Measurements from ENCODE around the gene CFAP74. TPM values are rescaled to one million over a fixed set of nuclear protein-coding genes. Genes with fewer than 3 reads are reported as not detected.

The CFAP74 gene
- total and polyA plus RNA-seq, 9 of the 15 experiments (the other 6 are each of a cell fraction or from before 2014, with no cell fraction given) = 0.03 to 0.15 (median 0.05) TPM; not detected in 6

DNA sequence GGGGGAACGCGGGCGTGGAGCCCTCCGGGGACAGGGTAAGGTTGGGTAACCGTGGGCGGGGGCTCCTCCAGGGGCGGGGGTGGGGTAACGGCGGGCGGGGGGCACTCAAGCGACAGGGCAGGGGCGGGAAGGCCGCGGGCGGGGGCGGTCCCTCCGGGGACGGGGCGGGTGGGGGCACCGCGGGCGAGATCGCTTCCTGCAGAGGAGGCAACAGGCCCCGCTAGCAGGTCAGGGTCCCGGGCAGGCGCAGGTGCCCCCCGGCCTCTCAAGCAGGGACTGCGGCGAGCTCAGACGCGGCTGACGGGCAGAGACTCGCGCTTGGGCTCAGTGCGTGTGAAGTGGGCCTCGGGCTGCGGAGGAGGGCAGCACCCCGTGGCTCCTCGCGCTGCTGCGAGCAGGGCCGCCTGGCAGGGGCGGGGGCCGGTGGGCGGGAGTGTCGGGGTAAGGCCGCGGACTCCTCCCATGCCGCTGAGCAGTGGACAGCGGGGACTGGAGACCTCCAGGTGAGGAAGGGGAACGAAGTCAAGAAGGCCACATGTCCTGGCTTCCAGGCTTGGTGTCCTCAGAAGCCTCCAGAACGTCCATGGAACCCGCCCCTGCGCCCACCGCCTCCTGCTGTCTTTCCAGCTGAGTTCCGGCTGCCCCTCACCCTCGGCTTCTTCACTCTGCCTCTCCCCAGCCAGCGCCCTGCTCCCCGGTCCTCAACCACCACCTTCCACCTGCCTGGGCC is 112.1 kb downstream of the CFAP74 start:
- DNase-seq (ENCODE audit: extremely low read depth in 1 of 4, low spot score in 3 of 4) (peak; percentile 86 to 98 (median 96)), FAIRE-seq (no peak), ATAC-seq (peak; percentile 80)
- BruUV-seq (replicated peaks) = TSS peak; percentile 75
- peak overlapping the region; percentile 88 for H3K4me2 ChIP-seq (ENCODE audit: insufficient read depth, low read length)
- no peaks in the 10 kb centered on the region for H3K9me3 ChIP-seq (replicated peaks; ENCODE audit: control insufficient read depth, insufficient read depth, low read depth, low read length)
- intact Hi-C loops (cut with micrococcal nuclease) (no loop called here), in situ Hi-C loops (cut with MboI) (no loop called here)
- H3K9ac ChIP-seq (ENCODE audit: insufficient read depth in 1 of 2, low read depth in 2 of 2, low read length in 2 of 2) = peak overlapping the region; percentile 74 to 100
- peaks cover 28 to 67% of the 10 kb centered on the region in 2 experiments for H3K4me1 ChIP-seq (replicated peaks in 1 of 2; ENCODE audit: control insufficient read depth in 2 of 2, insufficient read depth in 2 of 2, low read length in 2 of 2)
- peaks cover 0 to 14% of the 10 kb centered on the region in 2 experiments; a peak in 2 of 5 replicates for H3K27me3 ChIP-seq (ENCODE audit: control insufficient read depth in 2 of 2, insufficient read depth in 2 of 2, low read length in 2 of 2)
- WGBS (ENCODE audit: insufficient coverage, low coverage, missing lambda C conversion rate) = 4% methylated on average over 40 of the region's 59 CpGs
- peaks cover 3% of the 10 kb centered on the region for H3K9me1 ChIP-seq (ENCODE audit: control insufficient read depth, insufficient read depth, low read length)
- H2AFZ ChIP-seq (ENCODE audit: low read depth, low read length) = peak overlapping the region; percentile 93
- CTCF ChIA-PET (ENCODE audit: low intra/inter-chr PET ratio) = no interaction called here
- peak overlapping the region; percentile 85 for H3K4me3 ChIP-seq
- POLR2A ChIA-PET = interaction anchor here (1.1 to 1.3 kb wide), 2 partner anchors 9 to 16 kb away, joined by 5 to 8 read pairs; no protein-coding TSS in a partner anchor
- peak overlapping the region; percentile 97 for H3K27ac ChIP-seq (ENCODE audit: extremely low read depth, low read depth, low read length)
- H4K20me1 ChIP-seq (replicated peaks; ENCODE audit: control insufficient read depth, insufficient read depth, low read length) = peaks cover 14% of the 10 kb centered on the region
- peaks cover 51% of the 10 kb centered on the region for H3K79me2 ChIP-seq (ENCODE audit: control insufficient read depth, insufficient read depth, low read length)
- peaks cover 12% of the 10 kb centered on the region; the same call in 2 of the 3 replicates for H3K36me3 ChIP-seq (ENCODE audit: control insufficient read depth, insufficient read depth, low read length)
- TF ChIP-seq ZNF232 (CRISPR knock-in tag; IDR thresholded peaks at IDR 0.05) (no peak), SAFB (IDR thresholded peaks at IDR 0.05; ENCODE audit: borderline replicate concordance, low read depth, low read length) (no peak), NR3C1 (CRISPR knock-in tag; IDR thresholded peaks at IDR 0.05) (0 out of 2 replicates have a peak, but pooled peaks have one; percentile 74), CREM (IDR thresholded peaks at IDR 0.05; ENCODE audit: low read depth) (no peak), ZNF384 (IDR thresholded peaks at IDR 0.05; ENCODE audit: low read depth, low read length) (no peak), MYNN (IDR thresholded peaks at IDR 0.05) (0 out of 2 replicates have a peak, but pooled peaks have one; percentile 29), MYNN (CRISPR knock-in tag; IDR thresholded peaks at IDR 0.05) (no peak), ZNF589 (CRISPR knock-in tag; IDR thresholded peaks at IDR 0.05; ENCODE audit: low read depth) (no peak; the same call in 1 of the 2 replicates), ETS1 (conservative IDR thresholded peaks at IDR 0.05; ENCODE audit: control insufficient read depth, low read depth, low read length) (peak; percentile 14; the same call in 1 of the 2 replicates), DPF2 (IDR thresholded peaks at IDR 0.05) (peak; percentile 39; the same call in 1 of the 2 replicates)
- TF ChIP-seq, protein P1, sequence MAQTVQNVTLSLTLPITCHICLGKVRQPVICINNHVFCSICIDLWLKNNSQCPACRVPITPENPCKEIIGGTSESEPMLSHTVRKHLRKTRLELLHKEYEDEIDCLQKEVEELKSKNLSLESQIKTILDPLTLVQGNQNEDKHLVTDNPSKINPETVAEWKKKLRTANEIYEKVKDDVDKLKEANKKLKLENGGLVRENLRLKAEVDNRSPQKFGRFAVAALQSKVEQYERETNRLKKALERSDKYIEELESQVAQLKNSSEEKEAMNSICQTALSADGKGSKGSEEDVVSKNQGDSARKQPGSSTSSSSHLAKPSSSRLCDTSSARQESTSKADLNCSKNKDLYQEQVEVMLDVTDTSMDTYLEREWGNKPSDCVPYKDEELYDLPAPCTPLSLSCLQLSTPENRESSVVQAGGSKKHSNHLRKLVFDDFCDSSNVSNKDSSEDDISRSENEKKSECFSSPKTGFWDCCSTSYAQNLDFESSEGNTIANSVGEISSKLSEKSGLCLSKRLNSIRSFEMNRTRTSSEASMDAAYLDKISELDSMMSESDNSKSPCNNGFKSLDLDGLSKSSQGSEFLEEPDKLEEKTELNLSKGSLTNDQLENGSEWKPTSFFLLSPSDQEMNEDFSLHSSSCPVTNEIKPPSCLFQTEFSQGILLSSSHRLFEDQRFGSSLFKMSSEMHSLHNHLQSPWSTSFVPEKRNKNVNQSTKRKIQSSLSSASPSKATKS (CRISPR knock-in tag; IDR thresholded peaks at IDR 0.05) = no peak
- TF ChIP-seq, protein P2, sequence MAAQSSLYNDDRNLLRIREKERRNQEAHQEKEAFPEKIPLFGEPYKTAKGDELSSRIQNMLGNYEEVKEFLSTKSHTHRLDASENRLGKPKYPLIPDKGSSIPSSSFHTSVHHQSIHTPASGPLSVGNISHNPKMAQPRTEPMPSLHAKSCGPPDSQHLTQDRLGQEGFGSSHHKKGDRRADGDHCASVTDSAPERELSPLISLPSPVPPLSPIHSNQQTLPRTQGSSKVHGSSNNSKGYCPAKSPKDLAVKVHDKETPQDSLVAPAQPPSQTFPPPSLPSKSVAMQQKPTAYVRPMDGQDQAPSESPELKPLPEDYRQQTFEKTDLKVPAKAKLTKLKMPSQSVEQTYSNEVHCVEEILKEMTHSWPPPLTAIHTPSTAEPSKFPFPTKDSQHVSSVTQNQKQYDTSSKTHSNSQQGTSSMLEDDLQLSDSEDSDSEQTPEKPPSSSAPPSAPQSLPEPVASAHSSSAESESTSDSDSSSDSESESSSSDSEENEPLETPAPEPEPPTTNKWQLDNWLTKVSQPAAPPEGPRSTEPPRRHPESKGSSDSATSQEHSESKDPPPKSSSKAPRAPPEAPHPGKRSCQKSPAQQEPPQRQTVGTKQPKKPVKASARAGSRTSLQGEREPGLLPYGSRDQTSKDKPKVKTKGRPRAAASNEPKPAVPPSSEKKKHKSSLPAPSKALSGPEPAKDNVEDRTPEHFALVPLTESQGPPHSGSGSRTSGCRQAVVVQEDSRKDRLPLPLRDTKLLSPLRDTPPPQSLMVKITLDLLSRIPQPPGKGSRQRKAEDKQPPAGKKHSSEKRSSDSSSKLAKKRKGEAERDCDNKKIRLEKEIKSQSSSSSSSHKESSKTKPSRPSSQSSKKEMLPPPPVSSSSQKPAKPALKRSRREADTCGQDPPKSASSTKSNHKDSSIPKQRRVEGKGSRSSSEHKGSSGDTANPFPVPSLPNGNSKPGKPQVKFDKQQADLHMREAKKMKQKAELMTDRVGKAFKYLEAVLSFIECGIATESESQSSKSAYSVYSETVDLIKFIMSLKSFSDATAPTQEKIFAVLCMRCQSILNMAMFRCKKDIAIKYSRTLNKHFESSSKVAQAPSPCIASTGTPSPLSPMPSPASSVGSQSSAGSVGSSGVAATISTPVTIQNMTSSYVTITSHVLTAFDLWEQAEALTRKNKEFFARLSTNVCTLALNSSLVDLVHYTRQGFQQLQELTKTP (IDR thresholded peaks at IDR 0.05; ENCODE audit: low read depth in 1 of 2, partially characterized antibody in 2 of 2) = no peak
- TF ChIP-seq, protein P3, sequence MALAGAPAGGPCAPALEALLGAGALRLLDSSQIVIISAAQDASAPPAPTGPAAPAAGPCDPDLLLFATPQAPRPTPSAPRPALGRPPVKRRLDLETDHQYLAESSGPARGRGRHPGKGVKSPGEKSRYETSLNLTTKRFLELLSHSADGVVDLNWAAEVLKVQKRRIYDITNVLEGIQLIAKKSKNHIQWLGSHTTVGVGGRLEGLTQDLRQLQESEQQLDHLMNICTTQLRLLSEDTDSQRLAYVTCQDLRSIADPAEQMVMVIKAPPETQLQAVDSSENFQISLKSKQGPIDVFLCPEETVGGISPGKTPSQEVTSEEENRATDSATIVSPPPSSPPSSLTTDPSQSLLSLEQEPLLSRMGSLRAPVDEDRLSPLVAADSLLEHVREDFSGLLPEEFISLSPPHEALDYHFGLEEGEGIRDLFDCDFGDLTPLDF (CRISPR knock-in tag; IDR thresholded peaks at IDR 0.05) = no peak
